A172 (cell line): ENCODE results near the gene YAF2. TPM values are rescaled to one million over a fixed set of nuclear protein-coding genes. Genes with fewer than 3 reads are reported as not detected.
"Not testable (repeated sequence)": the region's sequence is repeated elsewhere in the genome, so short reads cannot be mapped to it uniquely, and the experiment has no call there.

Experiments used
- DNase-seq: peaks from one replicate; pipeline ENCODE4 v3.0.0-alpha.2; 2015; ENCODE audit warnings: low spot score
- total RNA-seq: library from RNA; depleted of rRNA; stranded (reverse); fragments of >200 nt; shearing (Covaris generic); gene quantifications from 2 replicates; pipeline ENCODE4 v1.2.3, GENCODE V29; 2014

Gene YAF2
- total RNA-seq, 1 experiment from 2014 or later: 21.2 TPM

GRCh38 chr12:42196723-42197603 is 41.1 kb downstream of the YAF2 start:
- DNase-seq: no peak

DNA sequence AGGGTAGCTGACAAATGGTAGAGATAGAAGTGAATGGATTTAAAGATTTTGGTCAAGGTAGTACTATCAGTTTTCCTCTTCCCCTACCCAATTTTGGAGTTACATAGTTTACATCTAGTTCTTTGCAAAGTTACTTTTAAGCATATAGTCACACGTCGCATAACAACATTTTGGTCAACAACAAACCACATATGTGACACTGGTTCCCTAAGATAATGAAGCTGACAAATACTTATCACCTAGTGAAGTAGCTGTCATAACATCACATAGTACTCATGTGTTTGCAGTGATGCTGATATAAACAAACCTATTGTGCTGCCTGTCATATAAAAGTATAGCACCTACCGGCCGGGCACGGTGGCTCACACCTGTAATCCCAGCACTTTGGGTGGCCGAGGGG is 45.4 kb downstream of the YAF2 start:
- DNase-seq: no peak

DNA sequence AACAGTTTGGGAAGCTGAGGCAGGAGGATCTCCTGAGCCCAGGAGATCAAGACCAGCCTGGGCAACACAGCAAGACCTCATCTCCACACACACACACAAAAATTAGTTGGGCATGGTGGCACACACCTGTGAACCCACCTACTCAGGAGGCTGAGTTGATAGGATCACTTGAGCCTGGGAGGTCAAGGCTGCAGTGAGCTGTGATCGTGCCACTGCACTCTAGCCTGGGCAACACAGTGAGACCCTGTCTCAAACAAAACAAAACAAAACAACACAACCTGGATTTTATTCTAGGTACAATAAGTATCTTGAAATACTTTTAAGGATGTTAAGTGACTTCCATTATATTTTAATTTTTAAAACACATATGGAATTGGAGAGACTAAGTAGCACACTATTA is 45.8 kb downstream of the YAF2 start:
- DNase-seq: no peak

GRCh38 chr12:42190376-42190775 is 47.7 kb downstream of the YAF2 start:
- DNase-seq: no peak

DNA sequence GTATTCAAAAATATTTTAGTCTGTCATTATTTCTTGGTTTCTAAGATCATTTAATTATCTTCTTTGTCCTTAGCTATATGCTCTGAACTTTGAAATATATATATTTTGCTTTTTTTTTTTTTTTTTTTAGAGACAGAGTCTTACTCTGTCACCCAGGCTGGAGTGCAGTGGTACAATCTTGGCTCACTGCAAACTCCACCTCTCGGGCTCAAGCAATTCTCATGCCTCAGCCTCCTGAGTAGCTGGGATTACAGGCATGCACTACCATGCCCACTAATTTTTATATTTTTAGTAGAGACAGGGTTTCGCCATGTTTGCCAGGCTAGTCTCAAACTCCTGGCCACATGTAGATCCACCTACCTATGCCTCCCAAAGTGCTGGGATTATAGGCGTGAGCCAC is 49.8 kb downstream of the YAF2 start:
- not testable (repeated sequence) for DNase-seq

GRCh38 chr12:42187799-42188198 is 50.2 kb downstream of the YAF2 start:
- DNase-seq: no peak

GRCh38 chr12:42186793-42187192 is 51.3 kb downstream of the YAF2 start:
- DNase-seq: no peak

- no peak for DNase-seq
Measured at GRCh38 chr12:42182394-42182793, 55.7 kb downstream of the YAF2 start.

DNA sequence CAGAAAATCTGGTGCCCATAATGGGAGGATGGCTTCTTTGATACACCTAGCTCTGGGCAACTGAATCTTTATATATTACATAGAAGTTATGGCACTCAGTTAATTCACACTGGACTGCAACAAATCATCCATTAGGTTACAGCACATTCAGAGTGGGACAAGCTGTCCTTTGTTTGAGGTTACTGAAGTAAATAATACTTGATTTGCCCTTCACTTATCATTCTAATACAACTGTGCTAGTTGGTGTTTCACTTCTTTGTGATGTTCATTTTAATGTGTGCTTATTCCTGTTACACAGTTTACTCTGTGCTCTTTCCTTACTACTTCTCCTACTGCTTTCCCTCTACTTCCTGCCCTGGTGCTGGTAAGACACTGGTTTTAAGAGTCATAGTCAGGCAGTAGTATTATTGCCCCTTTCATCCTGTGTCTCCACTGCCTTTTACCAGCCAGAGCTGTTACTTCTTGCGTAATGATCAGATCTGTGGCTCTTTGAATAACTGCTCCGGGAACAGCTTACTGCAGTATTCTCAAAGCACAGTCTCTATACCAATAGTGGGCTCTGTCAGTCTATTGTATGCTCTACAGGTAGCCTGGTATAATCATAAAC is 57.0 kb downstream of the YAF2 start:
- no peak for DNase-seq

DNA sequence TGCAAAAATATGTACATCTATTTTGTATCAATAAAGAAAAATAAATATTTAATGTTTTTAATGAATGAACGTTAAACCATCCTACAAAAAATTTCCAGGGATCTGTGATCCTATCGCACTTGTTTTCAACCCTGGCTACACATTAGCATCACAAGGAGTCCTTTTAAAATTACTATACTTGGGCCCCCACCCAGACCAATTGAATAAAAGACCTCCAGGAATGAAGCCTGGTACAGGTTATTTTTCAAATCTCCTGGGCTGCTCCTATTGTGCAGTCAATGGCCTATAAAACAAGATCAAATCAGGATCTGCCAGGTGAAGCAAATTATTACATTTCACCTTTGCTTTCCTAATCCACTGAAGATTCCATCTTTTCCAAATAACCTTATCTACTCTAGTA is 59.9 kb downstream of the YAF2 start:
- no peak for DNase-seq

DNA sequence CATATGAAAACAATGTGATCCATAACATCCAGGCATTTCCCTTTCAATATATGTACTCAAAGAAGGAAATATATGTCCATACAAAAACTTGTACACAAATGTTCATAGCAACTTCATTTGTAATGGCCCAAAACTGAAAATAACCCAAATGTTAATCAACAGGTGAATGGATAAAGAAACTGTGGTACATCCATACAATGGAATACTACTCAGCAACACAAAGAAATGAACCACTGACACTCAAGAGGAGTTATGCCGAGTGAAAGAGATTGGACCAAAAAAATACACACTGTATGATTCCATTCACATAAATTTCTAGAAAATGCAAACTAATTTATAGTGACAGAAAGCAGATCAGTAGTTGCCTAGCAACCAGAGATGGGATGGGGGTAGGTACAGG is 63.1 kb downstream of the YAF2 start:
- no peak for DNase-seq

GRCh38 chr12:42173961-42174521 is 64.0 kb downstream of the YAF2 start:
- DNase-seq: no peak

GRCh38 chr12:42172441-42173210 is 65.4 kb downstream of the YAF2 start:
- no peak for DNase-seq

DNA sequence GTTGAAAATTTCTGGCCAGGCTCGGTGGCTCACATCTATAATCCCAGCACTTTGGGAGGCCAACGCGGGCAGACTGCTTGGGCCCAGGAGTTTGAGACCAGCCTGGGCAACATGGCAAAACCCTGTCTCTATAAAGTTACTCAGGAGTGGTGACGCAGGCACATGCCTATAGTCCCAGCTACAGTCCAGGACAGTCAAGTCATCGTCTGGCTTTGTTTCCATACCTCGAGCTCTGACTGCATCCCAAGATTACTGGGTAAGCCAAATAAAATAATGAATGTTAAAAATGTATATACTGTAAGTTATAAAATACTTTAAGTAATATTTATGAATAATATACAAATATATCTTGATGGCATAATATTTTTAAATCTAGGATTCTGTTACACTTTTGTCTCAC is 70.3 kb downstream of the YAF2 start:
- no peak for DNase-seq

GRCh38 chr12:42166501-42166900 is 71.5 kb downstream of the YAF2 start:
- DNase-seq: no peak

DNA sequence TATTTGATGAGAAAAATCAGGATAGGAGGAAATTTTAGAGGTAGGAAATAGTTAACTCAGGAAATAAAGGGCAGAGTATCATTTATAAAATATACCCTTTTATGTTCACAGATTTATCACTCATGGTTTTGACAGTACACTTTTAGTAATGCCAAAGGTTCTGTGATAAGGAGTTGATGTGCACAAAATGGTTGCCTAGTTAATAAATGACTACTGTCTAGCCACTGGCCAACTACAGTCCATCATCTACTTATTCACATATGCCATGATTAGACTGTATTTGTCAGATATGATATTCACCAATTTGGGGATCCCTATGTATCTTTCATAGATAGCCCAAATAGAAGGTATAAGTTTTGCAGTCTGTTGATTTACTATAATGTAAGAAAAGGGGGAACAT is 74.1 kb downstream of the YAF2 start:
- DNase-seq: no peak

GRCh38 chr12:42162965-42163364 is 75.1 kb downstream of the YAF2 start:
- no peak for DNase-seq

DNA sequence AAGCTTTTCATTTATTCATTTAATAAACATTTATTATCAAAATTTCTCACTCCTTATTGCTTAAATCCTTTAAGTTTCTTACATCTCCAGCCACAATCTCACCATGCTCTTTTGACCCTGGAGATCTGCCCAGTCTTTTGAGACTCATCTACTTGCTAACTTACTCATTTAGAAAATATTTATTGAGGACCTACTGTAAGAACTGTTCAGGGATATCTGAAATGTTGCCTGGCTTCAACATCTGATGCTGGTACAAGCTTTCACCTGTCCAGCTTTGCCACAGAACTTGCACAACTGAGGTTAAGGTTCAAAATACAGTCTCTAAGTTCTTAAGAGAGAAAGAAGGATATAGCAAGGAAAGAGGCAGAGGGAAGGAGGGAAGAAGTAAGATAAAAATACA is 75.9 kb downstream of the YAF2 start:
- peak; percentile 60 for DNase-seq

DNA sequence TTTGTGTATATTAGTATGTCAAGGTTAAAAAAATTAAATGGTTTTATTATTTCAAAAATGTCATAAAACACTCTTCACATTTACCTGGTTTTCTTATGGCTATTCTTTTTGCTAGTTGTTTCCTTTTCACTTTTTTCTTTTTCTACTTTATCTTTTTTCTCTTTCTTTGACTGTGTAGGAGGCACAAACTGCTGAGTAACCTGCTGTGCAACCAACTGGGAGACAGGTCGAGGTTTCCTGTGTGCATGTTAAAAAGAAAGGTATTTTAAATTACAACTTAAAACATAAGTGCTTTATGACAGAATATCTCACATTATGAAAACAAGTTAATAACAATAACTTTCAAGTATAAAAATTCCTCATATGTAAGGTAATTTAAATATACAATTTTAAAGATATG is 76.5 kb downstream of the YAF2 start:
- no peak for DNase-seq

- no peak for DNase-seq
Measured at GRCh38 chr12:42156232-42156631, 81.8 kb downstream of the YAF2 start.

DNA sequence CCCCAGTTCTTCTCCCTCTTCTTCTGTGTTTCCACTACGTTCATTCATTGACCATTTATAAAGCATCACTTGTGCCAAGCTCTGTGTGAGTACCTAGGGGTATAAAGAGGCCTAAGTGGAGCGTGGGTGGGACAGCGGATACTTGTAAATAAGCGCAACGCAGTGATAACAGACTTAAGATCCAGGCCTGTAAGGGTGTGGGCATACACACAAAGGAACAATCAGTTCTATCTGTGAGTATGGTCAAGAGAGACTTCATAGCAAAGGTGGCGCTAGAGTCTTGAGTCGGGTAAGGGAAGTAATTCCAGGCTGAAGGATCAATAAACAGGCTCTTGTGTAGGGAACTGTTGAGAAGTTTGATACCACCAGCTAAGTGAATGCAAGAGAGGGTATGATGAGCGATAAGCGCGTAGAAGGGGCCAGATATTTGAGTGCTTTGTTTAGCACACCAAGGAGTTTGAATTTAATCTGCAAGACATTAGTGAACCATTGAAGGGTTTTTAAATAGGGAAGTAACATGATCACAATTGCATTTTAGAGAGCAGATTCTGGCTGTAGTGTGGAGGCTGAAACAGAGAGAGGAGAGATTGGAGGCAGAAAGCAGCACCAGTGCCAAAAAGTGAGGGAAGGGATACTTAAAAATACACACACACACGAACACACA is 92.4 kb downstream of the YAF2 start:
- DNase-seq: no peak

GRCh38 chr12:42145197-42145549 is 92.9 kb downstream of the YAF2 start:
- no peak for DNase-seq
